GM12801 (cell line): Measurements from ENCODE around the gene KRT6A.

Experiments used
- TF ChIP-seq, protein P1 (sequence below): IDR thresholded peaks from one replicate; pipeline ENCODE4 v1.5.1; 2011; ENCODE audit warnings: control low read depth; ENCODE audit not compliant: insufficient read length; ENCODE audit errors: extremely low read depth

Gene KRT6A

GRCh38 chr12:52497975-52498374 lies 4.9 kb upstream of the KRT6A start:
- TF ChIP-seq, protein P1, sequence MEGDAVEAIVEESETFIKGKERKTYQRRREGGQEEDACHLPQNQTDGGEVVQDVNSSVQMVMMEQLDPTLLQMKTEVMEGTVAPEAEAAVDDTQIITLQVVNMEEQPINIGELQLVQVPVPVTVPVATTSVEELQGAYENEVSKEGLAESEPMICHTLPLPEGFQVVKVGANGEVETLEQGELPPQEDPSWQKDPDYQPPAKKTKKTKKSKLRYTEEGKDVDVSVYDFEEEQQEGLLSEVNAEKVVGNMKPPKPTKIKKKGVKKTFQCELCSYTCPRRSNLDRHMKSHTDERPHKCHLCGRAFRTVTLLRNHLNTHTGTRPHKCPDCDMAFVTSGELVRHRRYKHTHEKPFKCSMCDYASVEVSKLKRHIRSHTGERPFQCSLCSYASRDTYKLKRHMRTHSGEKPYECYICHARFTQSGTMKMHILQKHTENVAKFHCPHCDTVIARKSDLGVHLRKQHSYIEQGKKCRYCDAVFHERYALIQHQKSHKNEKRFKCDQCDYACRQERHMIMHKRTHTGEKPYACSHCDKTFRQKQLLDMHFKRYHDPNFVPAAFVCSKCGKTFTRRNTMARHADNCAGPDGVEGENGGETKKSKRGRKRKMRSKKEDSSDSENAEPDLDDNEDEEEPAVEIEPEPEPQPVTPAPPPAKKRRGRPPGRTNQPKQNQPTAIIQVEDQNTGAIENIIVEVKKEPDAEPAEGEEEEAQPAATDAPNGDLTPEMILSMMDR: no peak

GRCh38 chr12:52496590-52497071 lies 3.6 kb upstream of the KRT6A start:
- TF ChIP-seq, protein P1: no peak

DNA sequence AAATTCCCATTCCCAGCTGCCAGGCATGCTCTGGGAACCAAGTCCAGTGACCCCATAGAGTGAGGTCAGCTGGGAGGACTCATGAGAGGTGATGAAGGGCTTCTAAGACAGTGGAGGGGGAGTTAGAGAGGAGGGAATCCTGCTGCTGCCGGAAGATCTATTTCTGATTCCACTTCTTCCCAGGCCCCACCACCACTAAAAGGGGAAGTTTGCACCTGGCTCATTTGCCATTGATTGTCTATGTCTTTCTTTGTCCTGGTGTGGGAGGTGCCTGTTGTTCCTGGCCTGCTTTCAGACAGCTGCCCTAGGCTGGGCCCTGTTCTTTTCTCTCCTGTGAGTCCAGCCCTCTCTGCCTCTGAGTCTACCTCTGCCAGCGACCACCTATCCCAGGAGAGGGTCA lies 3.0 kb upstream of the KRT6A start:
- TF ChIP-seq, protein P1: no peak

DNA sequence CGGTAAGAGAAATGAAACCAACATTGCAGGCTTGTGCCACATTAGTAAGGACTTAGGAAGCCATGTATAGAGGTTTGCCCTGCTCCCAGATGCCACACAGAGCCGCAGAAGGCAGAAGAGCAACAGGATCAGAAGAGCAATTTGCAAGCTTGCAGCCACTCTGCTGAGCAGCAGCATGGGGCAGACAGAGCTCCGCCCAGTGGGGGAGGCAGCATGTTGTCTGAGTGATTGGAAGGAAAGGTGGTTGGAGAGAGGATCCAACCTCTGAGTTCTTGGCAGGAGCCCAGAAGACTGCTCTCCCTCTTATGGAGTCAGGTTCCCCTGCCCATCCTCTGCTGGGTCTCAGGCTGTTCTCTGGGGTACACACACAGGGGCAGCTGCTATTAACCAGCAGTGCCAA lies 2.3 kb upstream of the KRT6A start:
- TF ChIP-seq, protein P1: no peak

GRCh38 chr12:52494518-52494917 lies 1.5 kb upstream of the KRT6A start:
- TF ChIP-seq, protein P1: no peak

DNA sequence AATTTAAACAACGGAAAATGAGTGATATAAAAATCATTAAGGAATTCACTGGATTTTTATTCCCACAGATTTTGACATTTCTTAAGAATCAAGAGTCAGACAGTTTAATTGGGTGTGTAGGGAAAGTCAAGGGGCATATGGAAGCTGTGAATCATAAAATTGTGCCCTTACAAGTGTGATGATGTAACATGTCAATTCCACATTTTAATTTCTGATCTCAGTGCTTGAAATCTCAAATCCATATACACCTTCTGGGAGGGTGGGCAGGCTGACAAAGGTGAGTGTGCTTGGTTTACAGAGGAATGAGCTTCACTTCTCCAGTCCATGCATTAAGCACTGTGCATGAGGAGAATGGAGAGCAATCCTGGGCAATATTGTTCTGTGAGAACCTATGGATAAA lies 1.0 kb upstream of the KRT6A start:
- TF ChIP-seq, protein P1: no peak

GRCh38 chr12:52488736-52489135 lies 4.3 kb downstream of the KRT6A start:
- TF ChIP-seq, protein P1: no peak

DNA sequence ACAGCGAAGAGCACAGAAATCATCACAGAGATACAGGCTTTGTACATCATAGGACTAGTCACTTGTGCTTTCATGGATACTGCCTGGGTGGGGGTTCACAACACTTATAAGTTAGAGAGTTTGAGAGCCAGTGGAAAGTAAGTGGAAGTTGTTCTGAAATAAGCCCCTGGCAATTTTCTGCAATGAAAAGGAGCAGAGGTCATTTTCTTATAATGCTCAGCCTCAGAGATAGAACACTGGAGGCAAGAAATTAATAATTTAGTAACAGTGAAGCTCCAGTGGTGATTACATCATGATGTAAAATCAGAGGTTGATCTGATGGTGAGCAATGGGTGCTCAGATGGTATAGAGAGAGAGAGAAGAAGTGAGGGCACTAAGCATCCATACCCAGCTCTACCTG lies 5.8 kb downstream of the KRT6A start:
- TF ChIP-seq, protein P1: no peak
